ENCODE data around the gene RTN3.
"Not testable (repeated sequence)": the region's sequence is repeated elsewhere in the genome, so short reads cannot be mapped to it uniquely, and the experiment has no call there.

The RTN3 gene

GRCh38 chr11:63680834-63681320 is 423 bp upstream of the RTN3 start:
- DNase-seq (ENCODE audit: extremely low read depth in 1 of 2, low read depth in 1 of 2): no peak

GRCh38 chr11:63682066-63683021 is 1.0 kb downstream of the RTN3 start:
- no peak for DNase-seq (ENCODE audit: extremely low read depth in 1 of 2, low read depth in 1 of 2)

- no peak for DNase-seq (ENCODE audit: extremely low read depth in 1 of 2, low read depth in 1 of 2)
These were observed 2.1 kb downstream of the RTN3 start for GRCh38 chr11:63683133-63683991.

- DNase-seq (ENCODE audit: extremely low read depth in 1 of 2, low read depth in 1 of 2): not testable (repeated sequence)
These were observed 3.9 kb downstream of the RTN3 start for GRCh38 chr11:63685158-63685721.

- no peak for DNase-seq (ENCODE audit: extremely low read depth in 1 of 2, low read depth in 1 of 2)
These were observed 5.6 kb downstream of the RTN3 start for GRCh38 chr11:63686926-63687325.

- DNase-seq (ENCODE audit: extremely low read depth in 1 of 2, low read depth in 1 of 2): no peak
These were observed 6.5 kb downstream of the RTN3 start for GRCh38 chr11:63687845-63688244.

GRCh38 chr11:63694596-63694995 is 13.3 kb downstream of the RTN3 start:
- DNase-seq (ENCODE audit: extremely low read depth in 1 of 2, low read depth in 1 of 2): no peak

- no peak for DNase-seq (ENCODE audit: extremely low read depth in 1 of 2, low read depth in 1 of 2)
These were observed 17.9 kb downstream of the RTN3 start for GRCh38 chr11:63698976-63699733.

GRCh38 chr11:63699896-63700295 is 18.6 kb downstream of the RTN3 start:
- DNase-seq (ENCODE audit: extremely low read depth in 1 of 2, low read depth in 1 of 2): no peak

GRCh38 chr11:63705526-63705925 is 24.2 kb downstream of the RTN3 start:
- DNase-seq (ENCODE audit: extremely low read depth in 1 of 2, low read depth in 1 of 2): no peak

GRCh38 chr11:63708764-63709163 is 27.5 kb downstream of the RTN3 start:
- no peak for DNase-seq (ENCODE audit: extremely low read depth in 1 of 2, low read depth in 1 of 2)

- no peak for DNase-seq (ENCODE audit: extremely low read depth in 1 of 2, low read depth in 1 of 2)
These were observed 28.1 kb downstream of the RTN3 start for GRCh38 chr11:63709336-63709884.

- no peak for DNase-seq (ENCODE audit: extremely low read depth in 1 of 2, low read depth in 1 of 2)
These were observed 29.3 kb downstream of the RTN3 start for GRCh38 chr11:63710476-63711217.

- no peak for DNase-seq (ENCODE audit: extremely low read depth in 1 of 2, low read depth in 1 of 2)
These were observed 30.5 kb downstream of the RTN3 start for GRCh38 chr11:63711838-63712237.

- DNase-seq (ENCODE audit: extremely low read depth in 1 of 2, low read depth in 1 of 2): no peak
These were observed 32.5 kb downstream of the RTN3 start for GRCh38 chr11:63713766-63714165.

- no peak for DNase-seq (ENCODE audit: extremely low read depth in 1 of 2, low read depth in 1 of 2)
These were observed 34.7 kb downstream of the RTN3 start for GRCh38 chr11:63716046-63716445.

- no peak for DNase-seq (ENCODE audit: extremely low read depth in 1 of 2, low read depth in 1 of 2)
These were observed 37.7 kb downstream of the RTN3 start for GRCh38 chr11:63719001-63719400.

- no peak for DNase-seq (ENCODE audit: extremely low read depth in 1 of 2, low read depth in 1 of 2)
These were observed 38.7 kb downstream of the RTN3 start for GRCh38 chr11:63719987-63720386.

- DNase-seq (ENCODE audit: extremely low read depth in 1 of 2, low read depth in 1 of 2): no peak
These were observed 39.3 kb downstream of the RTN3 start for GRCh38 chr11:63720611-63721010.
